GM12891 (cell line): ENCODE results near the gene SPRN.
"Not testable (repeated sequence)": the region's sequence is repeated elsewhere in the genome, so short reads cannot be mapped to it uniquely, and the experiment has no call there.

Experiments
- DNase-seq: peaks from one replicate; pipeline ENCODE4 v3.0.0; 2011; ENCODE audit warnings: low spot score; ENCODE audit not compliant: insufficient read length
- FAIRE-seq: peaks from 2 replicates; lab custom pipeline; 2011; peaks lifted over from hg19 to GRCh38; lab: Jason Lieb, UNC
- PAX5 ChIP-seq: IDR thresholded peaks from 2 replicates; pipeline ENCODE4 v1.6.1; 2011; ENCODE audit warnings: low read length, moderate library complexity, mild to moderate bottlenecking; ENCODE audit not compliant: insufficient read depth, severe bottlenecking
- POLR2A ChIP-seq: IDR thresholded peaks from 2 replicates; pipeline ENCODE4 v1.6.1; 2011; ENCODE audit warnings: low read depth, low read length, control low read depth
- POLR2AphosphoS5 ChIP-seq: IDR thresholded peaks from 2 replicates; pipeline ENCODE4 v1.6.1; 2011; ENCODE audit warnings: low read depth, low read length, control low read depth
- POU2F2 ChIP-seq: IDR thresholded peaks from 2 replicates; pipeline ENCODE4 v1.6.1; 2011; ENCODE audit warnings: low read depth, mild to moderate bottlenecking, control low read depth, low read length, moderate library complexity
- SPI1 ChIP-seq: IDR thresholded peaks from 2 replicates; pipeline ENCODE4 v1.6.1; 2011; ENCODE audit warnings: low read depth, low read length, control low read depth
- TAF1 ChIP-seq: IDR thresholded peaks from 2 replicates; pipeline ENCODE4 v1.6.1; 2011; ENCODE audit warnings: low read depth, low read length, control low read depth

SPRN gene

DNA sequence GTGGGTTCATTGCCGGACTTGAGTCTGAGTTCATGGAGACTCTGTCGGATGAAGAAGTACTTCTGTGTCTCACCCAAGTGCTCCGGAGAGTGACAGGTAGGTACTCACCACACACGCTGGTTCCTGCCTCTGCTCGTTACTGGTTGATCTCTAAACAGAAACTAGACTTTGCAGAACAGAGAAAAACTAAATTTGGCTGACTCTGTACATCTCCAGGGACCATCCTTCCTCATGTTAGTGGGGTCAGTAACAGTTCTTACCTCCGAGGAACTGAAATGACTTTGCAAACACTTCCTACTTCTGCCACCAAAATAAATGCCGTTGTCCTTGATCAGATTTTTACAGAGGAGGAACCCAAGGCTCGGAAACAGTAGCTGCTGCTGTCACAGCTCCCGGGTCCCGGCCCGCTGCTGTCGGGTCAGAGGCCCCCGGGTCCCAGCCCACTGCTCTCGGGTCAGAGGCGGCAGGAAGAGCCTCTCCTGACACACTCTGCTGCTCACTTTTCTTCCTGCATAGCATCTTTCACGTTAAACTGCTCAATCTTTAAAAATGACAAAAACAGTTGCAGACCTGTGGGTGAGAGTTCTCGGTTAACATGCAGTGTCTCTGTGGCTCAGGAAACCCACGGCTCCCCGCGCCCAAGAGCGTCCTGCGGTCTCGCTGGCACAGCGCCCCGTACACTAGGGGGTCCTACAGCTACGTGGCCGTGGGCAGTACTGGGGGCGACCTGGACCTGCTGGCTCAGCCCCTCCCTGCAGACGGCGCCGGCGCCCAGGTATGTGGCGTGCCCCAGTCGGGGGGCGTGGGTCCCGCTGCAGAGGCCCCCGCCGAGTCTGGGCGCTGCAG is 35.2 kb downstream of the SPRN start:
- DNase-seq (peak; percentile 75), FAIRE-seq (peak; percentile 98)
- TF ChIP-seq TAF1 (no peak), PAX5 (no peak), POU2F2 (no peak; the same call in 1 of the 2 replicates), POLR2A (peak; percentile 58), SPI1 (peak; percentile 94), POLR2AphosphoS5 (peak; percentile 64)

GRCh38 chr10:133388236-133388972 is 36.0 kb downstream of the SPRN start:
- FAIRE-seq (no peak), DNase-seq (no peak)

DNA sequence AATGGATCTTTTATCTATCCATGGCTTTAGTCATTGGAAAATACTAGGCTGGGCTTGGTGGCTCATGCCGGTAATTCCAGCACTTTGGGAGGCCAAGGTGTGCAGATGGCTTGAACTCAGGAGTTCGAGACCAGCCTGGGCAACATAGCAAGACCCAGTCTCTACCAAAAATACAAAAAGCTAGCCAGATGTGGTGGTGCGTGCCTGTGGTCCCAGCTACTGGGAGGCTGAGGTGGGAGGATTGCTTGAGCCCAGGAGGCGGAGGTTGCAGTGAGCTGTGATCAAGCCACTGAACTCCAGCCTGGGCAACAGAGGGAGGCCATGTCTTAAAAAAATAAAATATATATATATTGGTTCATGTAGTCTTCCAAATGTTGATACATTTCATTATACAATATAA is 37.5 kb downstream of the SPRN start:
- DNase-seq, FAIRE-seq: not testable (repeated sequence)

More at GRCh38 chr10:133388236-133388972, 36.0 kb downstream of the SPRN start:
- TF ChIP-seq POLR2A (no peak), POU2F2 (no peak), POLR2AphosphoS5 (no peak), TAF1 (no peak), PAX5 (no peak), SPI1 (no peak)

DNA sequence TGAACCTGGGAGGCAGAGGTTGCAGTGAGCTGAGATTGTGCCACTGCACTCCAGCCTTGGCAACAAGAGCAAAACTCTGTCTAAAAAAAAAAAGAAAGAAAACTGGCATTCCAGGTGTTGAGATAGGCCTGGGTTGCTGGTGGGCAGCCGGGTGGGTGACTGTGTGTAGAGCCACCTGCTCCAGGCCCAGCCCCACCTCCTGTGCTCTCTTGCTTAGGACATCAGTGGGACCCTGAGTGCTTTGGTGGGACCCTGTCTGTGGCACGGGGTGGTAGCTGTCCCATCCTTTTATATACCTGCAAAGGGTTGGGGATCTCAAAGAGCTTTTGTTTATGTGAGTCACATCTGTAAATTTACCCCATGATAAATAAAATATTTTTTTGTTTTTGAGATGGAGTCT is 39.2 kb downstream of the SPRN start:
- DNase-seq (no peak), FAIRE-seq (no peak)
- no peak for TF ChIP-seq POLR2AphosphoS5
- TF ChIP-seq TAF1, result no peak
- TF ChIP-seq POLR2A, result no peak
- TF ChIP-seq SPI1, result no peak
- no peak for TF ChIP-seq POU2F2
- TF ChIP-seq PAX5, result no peak

DNA sequence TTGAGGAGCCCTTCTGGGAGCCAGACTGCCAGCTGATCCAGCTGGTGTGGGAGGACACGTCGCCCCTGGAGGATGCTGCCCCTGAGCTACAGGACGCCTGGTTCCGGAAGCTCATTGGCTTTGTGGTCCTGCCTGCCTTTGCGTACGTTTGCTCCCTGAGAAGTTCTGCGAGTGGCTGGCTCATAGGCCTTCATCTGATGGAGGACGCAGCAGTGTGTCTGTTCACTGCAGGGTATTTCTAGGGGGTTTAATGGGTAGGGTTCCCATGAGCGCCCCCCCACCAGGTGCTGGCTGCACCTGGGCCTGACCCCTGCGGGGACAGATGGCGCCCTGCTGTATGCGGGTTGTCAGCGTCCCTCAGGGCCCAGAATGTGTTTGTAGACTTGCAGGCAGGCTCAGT is 40.4 kb downstream of the SPRN start:
- FAIRE-seq, result no peak

DNA sequence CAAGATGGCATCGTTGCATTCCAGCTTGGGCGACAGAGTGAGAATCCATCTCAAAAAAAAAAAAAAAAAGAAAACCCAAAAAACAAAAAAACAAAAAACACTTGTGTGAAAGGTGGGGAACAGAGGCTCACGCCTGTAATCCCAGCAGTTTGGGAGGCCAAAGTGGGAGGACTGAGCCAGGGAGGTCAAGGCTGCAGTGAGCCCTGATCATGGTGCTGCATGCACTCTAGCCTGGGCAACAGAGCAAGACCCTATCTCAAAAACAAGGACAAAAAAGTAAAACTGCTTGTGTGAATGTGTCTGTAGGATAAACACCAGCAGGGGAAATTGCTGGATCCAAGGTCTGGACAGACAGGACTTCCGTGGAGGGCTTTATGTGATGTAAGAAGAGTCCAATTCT is 40.9 kb downstream of the SPRN start:
- no peak for DNase-seq
- no peak for FAIRE-seq
- TF ChIP-seq PAX5 (no peak), POLR2AphosphoS5 (no peak), TAF1 (no peak), POLR2A (no peak), POU2F2 (no peak), SPI1 (no peak)

More for the DNA sequence above, 40.4 kb downstream of the SPRN start:
- DNase-seq, result no peak
- TF ChIP-seq POLR2AphosphoS5, result no peak
- TF ChIP-seq TAF1, result no peak
- no peak for TF ChIP-seq PAX5
- TF ChIP-seq POU2F2, result no peak
- no peak for TF ChIP-seq SPI1
- TF ChIP-seq POLR2A, result no peak

- no peak for DNase-seq
- FAIRE-seq, result no peak
- TF ChIP-seq POLR2AphosphoS5, result no peak
- TF ChIP-seq POLR2A, result no peak
- no peak for TF ChIP-seq POU2F2
- no peak for TF ChIP-seq SPI1
- TF ChIP-seq PAX5, result no peak
- no peak for TF ChIP-seq TAF1
Observed at GRCh38 chr10:133381036-133381435, 43.4 kb downstream of the SPRN start.

DNA sequence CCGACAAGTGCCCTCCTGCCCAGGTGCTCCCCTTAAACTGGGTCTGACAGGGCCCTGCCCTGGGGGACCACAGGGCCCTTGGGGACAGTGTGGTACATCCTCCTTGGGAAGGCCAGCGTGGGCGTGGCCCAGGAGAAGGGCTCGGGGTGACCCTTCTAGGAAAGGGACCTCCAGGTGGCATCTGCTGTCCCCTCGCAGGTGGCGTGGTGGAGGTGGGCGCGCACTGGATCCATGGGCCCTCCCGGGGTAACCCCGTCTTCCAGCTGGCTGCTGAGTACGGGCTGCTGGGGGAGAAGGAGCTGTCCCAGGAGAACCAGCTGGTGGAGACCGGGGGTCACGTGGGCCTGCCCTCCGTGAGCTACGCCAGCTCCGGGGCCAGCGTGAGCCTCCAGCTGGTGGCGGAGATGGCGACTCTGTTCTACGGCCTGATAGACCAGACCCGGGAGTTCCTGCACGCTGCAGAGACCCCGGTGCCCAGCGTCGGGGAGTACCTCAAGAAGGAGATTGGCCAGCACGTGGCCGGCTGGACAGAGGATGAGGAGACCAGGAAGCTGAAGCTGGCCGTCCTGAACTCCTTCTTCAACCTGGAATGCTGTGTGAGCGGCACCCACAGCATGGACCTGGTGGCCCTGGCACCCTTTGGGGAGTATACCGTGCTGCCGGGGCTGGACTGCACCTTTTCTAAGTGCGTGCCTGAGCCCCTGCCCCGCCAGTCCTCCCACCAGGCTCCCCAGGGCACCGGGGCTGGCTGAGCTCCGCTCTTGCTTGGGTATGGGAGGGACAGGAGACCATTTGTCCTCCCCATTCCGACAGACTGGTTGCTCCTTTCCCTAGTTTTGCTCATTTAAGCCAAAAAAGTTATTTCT is 44.4 kb downstream of the SPRN start:
- TF ChIP-seq POLR2A (no peak), SPI1 (no peak), POLR2AphosphoS5 (no peak), PAX5 (no peak), POU2F2 (no peak), TAF1 (no peak)
- FAIRE-seq (no peak), DNase-seq (no peak)

- FAIRE-seq (peak; percentile 82), DNase-seq (peak; percentile 83)
- no peak for TF ChIP-seq POLR2AphosphoS5
- TF ChIP-seq PAX5, result no peak
- TF ChIP-seq POU2F2, result no peak
- TF ChIP-seq TAF1, result 0 out of 2 replicates have a peak, but pooled peaks have one; percentile 22
- TF ChIP-seq SPI1, result no peak
- TF ChIP-seq POLR2A, result no peak
Observed at GRCh38 chr10:133379152-133379800, 45.1 kb downstream of the SPRN start, which contains the start of gene PAOX. TSS of gene PAOX (plus strand) at chr10:133379262. CDS start at chr10:133379317, 55 bp downstream.
